Left ventricle myocardium superior (tissue), 1 donor: ENCODE measurements around the gene STOML1. TPM values are rescaled to one million over a fixed set of nuclear protein-coding genes. Genes with fewer than 3 reads are reported as not detected.

Experiments
- ATAC-seq: fragments of 200-7000 bp; cut with Tn5 transposase; one replicate; pipeline ENCODE4 v1.9.1; 2020; ENCODE audit warnings: mild to moderate bottlenecking, moderate library complexity
- DNase-seq: peaks from one replicate; pipeline ENCODE4 v3.0.0-alpha.2; 2020
- intact Hi-C: fragments of 100-400 bp; cut with micrococcal nuclease; formaldehyde crosslinking; loops from one replicate; pipeline ENCODE4 v1.11.0; 2022
- total RNA-seq: library from RNA; stranded (reverse); fragmentation: NEBNext Ultra II Directional; extraction: Animal tissue kit (Norgen Biotek cat#: 25700); gene quantifications from one replicate; pipeline ENCODE4 v1.2.1, GENCODE V29; 2021
- donor health status: DM: no; HTN: yes; CAD: no; lungs with severe emphysema.

The STOML1 gene
- total RNA-seq, 1 donor from 2014 or later, result 26.9 TPM

- ATAC-seq, result no peak
- intact Hi-C loops, result loop anchor here (10.0 kb wide), 1 partner anchor 50 kb away; no protein-coding TSS in a partner anchor
- no peak for DNase-seq
Observed at GRCh38 chr15:74024687-74025086, 32.6 kb upstream of the STOML1 start.

DNA sequence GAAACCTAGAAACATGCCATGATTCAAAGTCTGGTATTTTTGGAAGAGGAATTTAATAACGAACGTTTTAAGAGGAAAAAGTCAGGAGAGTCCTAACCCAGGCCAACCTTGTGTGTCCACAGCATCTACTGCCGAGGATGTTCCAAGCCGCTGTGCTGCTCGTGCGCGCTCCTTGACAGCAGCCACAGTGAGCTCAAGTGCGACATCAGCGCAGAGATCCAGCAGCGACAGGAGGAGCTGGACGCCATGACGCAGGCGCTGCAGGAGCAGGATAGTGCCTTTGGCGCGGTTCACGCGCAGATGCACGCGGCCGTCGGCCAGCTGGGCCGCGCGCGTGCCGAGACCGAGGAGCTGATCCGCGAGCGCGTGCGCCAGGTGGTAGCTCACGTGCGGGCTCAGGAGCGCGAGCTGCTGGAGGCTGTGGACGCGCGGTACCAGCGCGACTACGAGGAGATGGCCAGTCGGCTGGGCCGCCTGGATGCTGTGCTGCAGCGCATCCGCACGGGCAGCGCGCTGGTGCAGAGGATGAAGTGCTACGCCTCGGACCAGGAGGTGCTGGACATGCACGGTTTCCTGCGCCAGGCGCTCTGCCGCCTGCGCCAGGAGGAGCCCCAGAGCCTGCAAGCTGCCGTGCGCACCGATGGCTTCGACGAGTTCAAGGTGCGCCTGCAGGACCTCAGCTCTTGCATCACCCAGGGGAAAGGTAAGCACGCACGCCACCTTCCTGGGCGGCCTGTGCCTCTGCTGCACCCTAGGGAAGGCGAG is 30.8 kb upstream of the STOML1 start:
- intact Hi-C loops, result loop anchor here (10.0 kb wide), 1 partner anchor 48 kb away; no protein-coding TSS in a partner anchor
- DNase-seq, result no peak
- no peak for ATAC-seq

DNA sequence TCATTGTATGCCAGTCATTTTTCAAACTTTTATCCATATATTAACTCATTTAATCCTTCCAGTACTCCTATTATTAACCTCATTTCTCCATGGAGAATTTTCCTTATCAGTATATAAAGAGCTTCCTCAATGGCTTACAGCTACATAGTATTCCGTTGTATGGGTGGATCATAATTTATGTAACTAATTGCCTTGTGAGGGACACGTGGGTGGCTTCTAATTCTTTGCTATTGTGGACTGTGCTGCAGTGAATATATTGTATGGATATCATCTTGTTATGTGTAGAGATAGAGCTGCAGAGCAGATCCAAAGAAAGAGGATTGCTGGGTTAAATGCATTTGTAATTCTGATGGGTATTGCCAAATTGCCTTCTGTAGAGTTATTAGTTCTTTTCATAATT is 27.6 kb upstream of the STOML1 start:
- ATAC-seq, result no peak
- no peak for DNase-seq
- intact Hi-C loops, result loop anchor here (10.0 kb wide), 1 partner anchor 45 kb away; no protein-coding TSS in a partner anchor

- ATAC-seq, result no peak
- intact Hi-C loops, result no loop called here
- no peak for DNase-seq
Observed at GRCh38 chr15:74013374-74013894, 21.3 kb upstream of the STOML1 start.

GRCh38 chr15:74011610-74012009 is 19.5 kb upstream of the STOML1 start:
- intact Hi-C loops, result no loop called here
- peak; percentile 69 for DNase-seq
- ATAC-seq, result peak; percentile 90

- ATAC-seq (peak; percentile 53), DNase-seq (no peak)
- intact Hi-C loops, result no loop called here
Observed at GRCh38 chr15:74010929-74011540, 18.9 kb upstream of the STOML1 start.

DNA sequence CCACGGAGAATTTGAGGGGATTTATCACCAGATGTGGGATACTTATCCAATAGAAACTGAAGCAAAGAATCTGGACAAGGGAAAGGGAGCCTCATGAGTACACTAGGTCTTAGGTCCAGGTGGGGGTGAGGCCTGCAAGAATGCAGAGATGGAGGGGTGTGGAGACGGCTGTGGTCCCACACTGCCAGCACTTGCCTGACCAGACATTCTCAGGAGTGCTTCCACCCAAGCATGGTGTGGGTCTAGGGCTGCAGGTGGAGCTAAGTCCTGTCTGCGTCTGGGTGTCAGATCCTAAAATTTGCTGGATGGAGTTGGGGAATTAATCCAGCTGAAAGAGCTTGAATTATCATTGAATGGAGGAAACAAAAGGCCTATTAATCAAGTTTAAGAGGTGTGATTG is 16.8 kb upstream of the STOML1 start:
- DNase-seq (no peak), ATAC-seq (no peak)
- intact Hi-C loops, result no loop called here

GRCh38 chr15:74007820-74008371 is 15.8 kb upstream of the STOML1 start:
- DNase-seq (no peak), ATAC-seq (no peak)
- intact Hi-C loops, result no loop called here

GRCh38 chr15:74006774-74007639 is 14.9 kb upstream of the STOML1 start:
- peak; percentile 42 for ATAC-seq
- intact Hi-C loops, result no loop called here
- DNase-seq, result no peak

- ATAC-seq (no peak), DNase-seq (no peak)
- intact Hi-C loops, result no loop called here
Observed at GRCh38 chr15:73997986-73998385, 5.9 kb upstream of the STOML1 start.

GRCh38 chr15:73996939-73997338 is 4.8 kb upstream of the STOML1 start:
- intact Hi-C loops, result no loop called here
- ATAC-seq (no peak), DNase-seq (no peak)

DNA sequence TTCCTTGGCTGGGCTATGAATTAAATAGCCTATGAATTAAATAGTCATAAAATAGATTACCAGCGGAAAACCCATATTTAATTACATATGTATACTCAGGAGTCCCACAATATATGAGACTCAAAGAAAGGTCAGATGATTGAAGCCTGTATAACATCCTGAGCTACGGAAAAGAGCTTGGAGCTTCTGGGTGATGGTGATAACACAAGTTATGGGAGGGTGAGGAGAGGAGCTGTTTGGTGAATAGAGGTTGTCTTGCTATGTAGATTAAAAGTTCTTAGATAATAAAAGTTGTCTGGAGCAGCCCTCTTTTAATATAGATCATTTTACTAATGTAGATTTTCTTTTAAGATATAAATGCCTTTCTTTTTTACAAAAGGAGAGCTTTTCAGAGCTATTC is 4.2 kb upstream of the STOML1 start:
- ATAC-seq (no peak), DNase-seq (no peak)
- intact Hi-C loops, result no loop called here

DNA sequence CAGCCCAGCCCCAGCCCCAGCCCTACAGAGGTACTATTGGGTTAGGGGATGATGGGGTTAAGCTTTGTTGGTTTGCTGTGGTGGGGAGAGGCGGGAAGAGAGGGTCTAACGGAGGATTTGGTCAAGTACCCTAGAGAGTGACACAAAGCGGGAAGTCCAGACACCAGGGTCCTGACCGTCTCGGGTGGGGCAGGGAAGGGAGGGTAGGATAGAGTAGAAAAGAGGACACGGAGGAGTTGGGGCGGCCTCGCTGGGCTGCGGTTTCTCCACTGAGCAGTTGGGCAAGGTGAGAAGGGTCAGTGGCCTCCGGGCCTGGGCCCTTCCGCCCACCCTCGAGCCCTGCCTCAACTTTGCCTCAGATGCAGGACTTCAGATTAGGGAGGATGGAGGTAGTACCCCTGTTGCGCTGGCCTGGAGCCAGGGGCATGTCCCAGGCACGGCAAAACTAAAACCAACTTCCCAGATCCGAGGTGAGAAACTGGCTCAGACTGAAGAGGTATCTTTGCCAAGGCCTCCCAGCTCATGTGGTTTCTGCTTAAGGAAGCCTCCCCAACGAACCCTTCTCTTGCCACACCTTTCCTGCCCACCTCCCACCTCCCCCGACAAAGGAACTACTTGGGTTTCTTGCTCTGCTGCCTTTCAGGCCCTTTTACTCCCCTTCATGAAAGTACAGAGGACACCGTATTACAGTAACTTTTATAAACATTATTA is 3.0 kb upstream of the STOML1 start:
- ATAC-seq, result peak; percentile 1
- intact Hi-C loops, result no loop called here
- peak; percentile 62 for DNase-seq

- DNase-seq (peak; percentile 97), ATAC-seq (peak; percentile 79)
- intact Hi-C loops, result no loop called here
Observed at GRCh38 chr15:73994413-73994883, 2.4 kb upstream of the STOML1 start, which contains the start of gene PML. PML (plus strand) TSS chr15:73994716; CDS start chr15:73994813, 97 bp downstream.

DNA sequence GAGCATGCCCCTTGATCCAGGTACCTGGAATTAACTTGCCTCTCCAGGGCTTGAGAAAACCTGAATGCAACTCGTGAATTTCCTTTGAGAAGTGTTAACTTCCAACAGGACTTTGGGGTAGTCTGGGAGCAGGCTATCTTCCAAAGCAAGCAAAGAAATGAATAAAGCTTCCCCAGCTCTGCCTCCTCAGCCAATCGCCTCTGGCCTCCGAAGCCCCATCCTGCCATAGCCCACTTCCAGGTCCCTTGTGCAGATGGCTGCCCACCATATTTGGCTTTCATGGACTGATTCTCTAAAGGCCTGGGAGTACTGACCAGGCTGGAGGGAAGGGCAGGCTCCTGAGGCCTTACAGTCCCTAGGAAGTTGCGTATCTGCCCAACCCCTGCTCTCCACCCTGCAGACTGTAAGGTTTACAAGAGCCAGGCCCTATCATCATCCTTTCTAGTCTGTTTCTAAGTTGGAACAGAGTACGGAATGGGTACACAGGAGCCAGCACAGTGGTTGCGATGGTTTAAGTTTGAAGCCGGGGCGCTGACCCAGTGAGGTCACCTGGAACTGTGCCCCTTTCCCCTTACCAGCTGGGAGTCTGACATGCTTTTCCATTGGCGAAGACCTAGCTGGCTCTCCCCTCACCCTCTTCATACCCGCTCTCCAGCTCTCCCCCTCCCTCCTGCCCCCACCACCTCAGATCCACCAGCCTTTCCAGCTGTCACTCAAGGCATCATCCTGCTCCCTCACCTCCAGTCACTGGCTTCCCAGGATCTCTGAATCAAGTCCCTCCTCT is 1.3 kb upstream of the STOML1 start:
- intact Hi-C loops, result no loop called here
- ATAC-seq (no peak), DNase-seq (no peak)

DNA sequence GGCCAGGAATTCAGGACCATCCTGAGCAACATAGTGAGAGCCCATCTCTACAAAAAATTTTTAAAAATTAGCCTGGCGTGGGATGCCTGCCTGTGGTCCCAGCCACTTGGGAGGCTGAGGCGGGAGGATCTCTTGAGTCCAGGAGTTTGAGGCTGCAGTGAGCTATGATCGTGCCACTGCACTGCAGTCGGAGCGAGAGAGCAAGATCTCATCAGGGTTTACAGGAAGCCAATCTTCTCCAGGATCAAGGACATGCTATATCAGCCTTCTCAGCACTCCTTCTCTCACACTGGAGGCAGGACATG is 451 bp upstream of the STOML1 start:
- DNase-seq (no peak), ATAC-seq (no peak)
- intact Hi-C loops, result no loop called here

- peak; percentile 76 for ATAC-seq
- intact Hi-C loops, result no loop called here
- DNase-seq, result peak; percentile 90
Observed at GRCh38 chr15:73991260-73991659, 835 bp downstream of the STOML1 start.
